LNCAP (cell line): ENCODE results near the gene ARID1B.

ENCODE experiments used
- TF ChIP-seq, protein P1 (sequence below): fragments of 450-650 bp; IDR thresholded peaks from 2 replicates; pipeline ENCODE4 v1.5.1; 2017; ENCODE audit warnings: mild to moderate bottlenecking

The ARID1B gene

DNA sequence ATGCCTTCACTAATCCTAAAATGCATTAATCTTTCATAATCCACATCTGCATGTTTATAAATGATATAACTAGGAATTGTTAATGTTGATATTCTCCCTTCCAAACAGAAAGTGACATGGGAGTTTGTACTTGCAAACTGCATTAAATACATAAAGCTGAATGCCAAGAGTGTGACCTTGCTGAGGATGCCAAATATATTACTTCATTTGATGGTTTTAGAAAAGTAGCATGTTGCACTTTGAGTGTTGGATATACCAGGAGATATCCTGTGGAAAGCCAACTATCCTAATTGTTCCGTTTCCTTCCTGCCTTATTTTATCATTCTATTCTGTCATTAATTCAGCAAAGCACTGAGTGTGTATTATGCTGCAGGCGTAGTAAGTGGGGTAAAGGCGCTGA lies 316.4 kb downstream of the ARID1B start:
- TF ChIP-seq, protein P1, sequence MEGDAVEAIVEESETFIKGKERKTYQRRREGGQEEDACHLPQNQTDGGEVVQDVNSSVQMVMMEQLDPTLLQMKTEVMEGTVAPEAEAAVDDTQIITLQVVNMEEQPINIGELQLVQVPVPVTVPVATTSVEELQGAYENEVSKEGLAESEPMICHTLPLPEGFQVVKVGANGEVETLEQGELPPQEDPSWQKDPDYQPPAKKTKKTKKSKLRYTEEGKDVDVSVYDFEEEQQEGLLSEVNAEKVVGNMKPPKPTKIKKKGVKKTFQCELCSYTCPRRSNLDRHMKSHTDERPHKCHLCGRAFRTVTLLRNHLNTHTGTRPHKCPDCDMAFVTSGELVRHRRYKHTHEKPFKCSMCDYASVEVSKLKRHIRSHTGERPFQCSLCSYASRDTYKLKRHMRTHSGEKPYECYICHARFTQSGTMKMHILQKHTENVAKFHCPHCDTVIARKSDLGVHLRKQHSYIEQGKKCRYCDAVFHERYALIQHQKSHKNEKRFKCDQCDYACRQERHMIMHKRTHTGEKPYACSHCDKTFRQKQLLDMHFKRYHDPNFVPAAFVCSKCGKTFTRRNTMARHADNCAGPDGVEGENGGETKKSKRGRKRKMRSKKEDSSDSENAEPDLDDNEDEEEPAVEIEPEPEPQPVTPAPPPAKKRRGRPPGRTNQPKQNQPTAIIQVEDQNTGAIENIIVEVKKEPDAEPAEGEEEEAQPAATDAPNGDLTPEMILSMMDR, result no peak

DNA sequence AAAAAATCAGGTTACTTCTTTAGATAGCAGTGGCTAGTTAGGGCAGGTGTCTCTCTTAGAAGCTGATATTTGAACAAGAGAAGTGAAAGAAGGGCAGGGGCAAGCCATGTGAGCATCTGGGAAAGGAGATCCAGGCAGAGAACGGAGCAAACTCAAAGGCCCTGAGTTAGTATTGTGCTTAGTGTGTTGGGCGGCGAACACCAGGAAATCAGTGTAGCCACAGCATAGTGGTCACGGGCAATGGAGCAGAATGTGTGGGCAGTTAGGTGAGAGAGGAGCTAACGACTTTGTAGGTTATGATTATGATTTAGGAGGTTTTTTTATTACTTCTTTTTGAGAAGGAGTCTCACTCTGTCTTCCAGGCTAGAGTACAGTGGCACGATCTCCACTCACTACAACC lies 316.9 kb downstream of the ARID1B start:
- TF ChIP-seq, protein P1, result no peak

DNA sequence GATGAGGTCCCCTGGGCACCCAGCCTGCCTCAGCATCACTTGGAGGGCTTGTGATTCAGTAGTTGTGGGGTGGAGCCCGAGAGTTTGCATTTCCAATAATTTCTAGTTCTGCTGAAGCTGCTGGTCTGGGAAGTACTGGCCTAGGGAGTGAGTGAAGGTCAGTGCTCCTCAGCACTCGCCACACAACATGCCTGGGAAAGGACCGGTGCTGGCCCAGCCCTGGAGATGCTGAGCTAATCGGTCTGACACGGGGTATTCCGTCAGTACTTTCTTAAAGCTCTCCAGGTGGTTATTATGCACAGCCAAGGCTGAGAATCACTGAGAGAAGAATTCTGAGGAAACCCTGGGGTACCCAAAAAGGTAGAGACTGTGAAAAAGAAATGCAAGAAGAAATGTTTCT lies 317.9 kb downstream of the ARID1B start:
- TF ChIP-seq, protein P1, result no peak

DNA sequence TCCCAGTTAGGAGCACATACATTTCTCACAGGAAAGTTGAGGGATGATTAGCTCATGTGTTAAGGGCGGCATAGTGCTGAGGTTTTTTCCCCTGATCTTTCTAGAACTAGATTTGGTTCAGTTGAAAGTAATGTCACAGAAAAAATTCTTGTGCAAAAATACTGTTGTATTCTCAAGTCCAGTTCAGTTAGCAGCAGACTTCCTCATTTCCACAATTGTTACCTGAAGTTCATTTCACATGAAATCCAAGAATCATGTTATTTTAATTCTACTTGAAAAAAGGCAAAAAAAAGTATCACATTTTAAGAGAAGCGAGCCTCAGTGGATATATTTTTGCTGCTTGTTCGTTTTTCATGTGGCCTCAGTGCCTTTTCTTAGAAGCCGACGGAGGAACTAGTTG lies 318.4 kb downstream of the ARID1B start:
- TF ChIP-seq, protein P1, result no peak

DNA sequence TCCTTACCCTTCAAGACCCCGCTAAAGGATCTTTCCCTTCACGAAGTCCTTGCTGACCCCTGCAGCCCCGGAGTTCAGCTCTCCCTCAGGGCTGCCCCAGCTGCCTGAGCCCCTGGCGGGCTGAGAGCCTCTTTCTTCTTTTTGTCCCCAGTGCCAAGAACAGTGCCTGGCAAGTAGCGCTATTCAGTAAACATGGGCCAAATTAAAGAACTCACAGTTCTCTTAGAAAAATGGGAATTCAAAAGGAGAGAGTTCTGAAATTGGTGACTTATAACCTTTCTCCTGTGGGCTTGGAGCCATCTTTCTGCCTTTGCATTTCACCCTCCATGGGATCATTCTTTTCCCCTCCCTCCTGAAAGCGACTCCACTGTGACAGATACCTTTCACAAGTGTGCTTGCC lies 318.9 kb downstream of the ARID1B start:
- TF ChIP-seq, protein P1, result no peak

DNA sequence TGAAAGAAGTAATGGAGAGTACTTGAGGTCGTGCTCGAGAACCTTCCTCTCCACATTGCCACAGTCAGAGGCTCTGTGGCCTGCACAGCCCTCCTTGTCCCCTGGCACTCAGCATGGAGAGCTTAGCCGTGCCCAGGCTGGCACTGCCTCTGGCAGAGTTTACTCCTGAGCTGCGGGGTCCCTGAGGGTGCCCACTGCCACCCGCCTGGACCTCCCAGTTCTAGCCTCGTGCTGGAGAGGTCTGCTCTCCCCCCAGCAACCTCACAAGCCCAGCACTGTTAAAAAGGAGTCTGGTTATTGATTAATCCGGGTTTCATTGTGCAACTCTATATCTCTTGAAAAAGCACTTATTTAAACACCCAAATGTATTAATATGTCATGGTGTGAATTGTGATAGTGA lies 319.3 kb downstream of the ARID1B start:
- TF ChIP-seq, protein P1, result no peak

DNA sequence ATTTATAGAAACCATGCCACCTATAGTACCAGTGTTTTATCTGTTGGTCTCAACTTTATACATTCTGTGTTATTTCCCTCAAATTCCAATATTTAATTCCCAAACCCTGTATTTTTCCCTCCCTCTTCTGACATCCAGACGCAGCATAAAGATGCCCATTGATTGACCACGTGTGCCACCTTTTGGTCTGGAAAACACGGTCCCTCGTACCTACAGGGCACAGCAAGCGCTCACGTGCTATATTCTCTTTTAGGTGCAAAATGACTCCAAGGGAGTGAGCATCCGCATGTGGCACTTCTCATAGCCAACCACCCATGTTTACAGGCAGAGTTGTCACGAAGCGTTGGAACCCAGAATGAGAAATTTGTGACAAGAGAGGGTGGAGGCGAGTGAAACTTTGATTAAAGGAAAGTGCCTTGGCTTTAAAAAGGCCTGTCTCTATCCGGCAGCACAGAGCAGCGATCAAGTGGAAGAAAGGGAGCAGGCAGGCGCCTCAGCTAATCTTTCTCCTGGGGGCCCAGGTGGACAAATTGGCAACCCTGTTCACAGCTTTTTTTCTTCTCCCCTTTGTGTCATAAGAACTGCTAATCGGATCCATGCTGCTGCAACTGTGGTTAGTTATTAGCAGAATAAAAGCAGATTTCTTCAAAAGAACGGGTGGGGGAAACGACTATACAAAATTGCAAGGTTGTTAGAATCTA lies 320.2 kb downstream of the ARID1B start:
- TF ChIP-seq, protein P1, result no peak

DNA sequence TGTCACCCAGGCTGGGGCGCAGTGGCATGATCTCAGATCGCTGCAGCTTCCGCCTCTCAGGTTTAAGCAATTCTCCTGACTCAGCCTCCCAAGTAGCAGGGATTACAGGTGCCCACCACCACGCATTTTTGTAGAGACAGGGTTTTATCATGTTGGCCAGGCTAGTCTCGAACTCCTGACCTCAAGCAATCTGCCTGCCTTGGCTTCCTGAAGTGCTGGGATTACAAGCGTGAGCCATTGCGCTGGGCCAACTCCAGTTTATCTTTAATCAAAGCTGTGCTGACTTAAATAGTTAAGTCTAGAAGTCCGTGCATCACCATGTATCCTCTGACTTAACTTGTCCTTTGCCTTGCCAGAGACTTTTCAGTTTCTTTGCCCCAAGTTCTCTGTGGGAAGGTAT lies 321.8 kb downstream of the ARID1B start:
- TF ChIP-seq, protein P1, result no peak
